ENCODE results near the gene SLC6A17.

Gene SLC6A17

GRCh38 chr1:110173466-110174105 is 23.3 kb downstream of the SLC6A17 start:
- POLR2A ChIA-PET, result no interaction called here
- peak; percentile 53 for DNase-seq (ENCODE audit: low read depth, low spot score)
- CTCF ChIA-PET, result interaction anchor here (0.9 to 3.7 kb wide), 6 partner anchors 23 to 323 kb away, joined by 3 to 17 read pairs (median 4); no protein-coding TSS in a partner anchor
- TF ChIP-seq, protein P1, sequence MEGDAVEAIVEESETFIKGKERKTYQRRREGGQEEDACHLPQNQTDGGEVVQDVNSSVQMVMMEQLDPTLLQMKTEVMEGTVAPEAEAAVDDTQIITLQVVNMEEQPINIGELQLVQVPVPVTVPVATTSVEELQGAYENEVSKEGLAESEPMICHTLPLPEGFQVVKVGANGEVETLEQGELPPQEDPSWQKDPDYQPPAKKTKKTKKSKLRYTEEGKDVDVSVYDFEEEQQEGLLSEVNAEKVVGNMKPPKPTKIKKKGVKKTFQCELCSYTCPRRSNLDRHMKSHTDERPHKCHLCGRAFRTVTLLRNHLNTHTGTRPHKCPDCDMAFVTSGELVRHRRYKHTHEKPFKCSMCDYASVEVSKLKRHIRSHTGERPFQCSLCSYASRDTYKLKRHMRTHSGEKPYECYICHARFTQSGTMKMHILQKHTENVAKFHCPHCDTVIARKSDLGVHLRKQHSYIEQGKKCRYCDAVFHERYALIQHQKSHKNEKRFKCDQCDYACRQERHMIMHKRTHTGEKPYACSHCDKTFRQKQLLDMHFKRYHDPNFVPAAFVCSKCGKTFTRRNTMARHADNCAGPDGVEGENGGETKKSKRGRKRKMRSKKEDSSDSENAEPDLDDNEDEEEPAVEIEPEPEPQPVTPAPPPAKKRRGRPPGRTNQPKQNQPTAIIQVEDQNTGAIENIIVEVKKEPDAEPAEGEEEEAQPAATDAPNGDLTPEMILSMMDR (IDR thresholded peaks at IDR 0.05; ENCODE audit: insufficient read depth, low read length, missing control alignments), result no peak
- no peak overlapping the region for H3K4me3 ChIP-seq (ENCODE audit: low read depth, low read length)

- TF ChIP-seq, protein P1 (IDR thresholded peaks at IDR 0.05; ENCODE audit: insufficient read depth, low read length, missing control alignments), result no peak
- no peak for DNase-seq (ENCODE audit: low read depth, low spot score)
- H3K4me3 ChIP-seq (ENCODE audit: low read depth, low read length), result no peak overlapping the region
- CTCF ChIA-PET, result interaction anchor here (0.6 to 3.7 kb wide), 9 partner anchors 11 to 285 kb away, joined by 3 to 17 read pairs (median 4); no protein-coding TSS in a partner anchor
- POLR2A ChIA-PET, result no interaction called here
Observed at GRCh38 chr1:110174961-110175360, 24.7 kb downstream of the SLC6A17 start.

- TF ChIP-seq, protein P1 (IDR thresholded peaks at IDR 0.05; ENCODE audit: insufficient read depth, low read length, missing control alignments), result no peak
- DNase-seq (ENCODE audit: low read depth, low spot score), result no peak
- CTCF ChIA-PET, result interaction anchor here (1.1 to 3.7 kb wide), 5 partner anchors 11 to 32 kb away, joined by 3 to 17 read pairs (median 6); no protein-coding TSS in a partner anchor
- H3K4me3 ChIP-seq (ENCODE audit: low read depth, low read length), result no peak overlapping the region
- POLR2A ChIA-PET, result no interaction called here
Observed at GRCh38 chr1:110176299-110176956, 26.1 kb downstream of the SLC6A17 start.

DNA sequence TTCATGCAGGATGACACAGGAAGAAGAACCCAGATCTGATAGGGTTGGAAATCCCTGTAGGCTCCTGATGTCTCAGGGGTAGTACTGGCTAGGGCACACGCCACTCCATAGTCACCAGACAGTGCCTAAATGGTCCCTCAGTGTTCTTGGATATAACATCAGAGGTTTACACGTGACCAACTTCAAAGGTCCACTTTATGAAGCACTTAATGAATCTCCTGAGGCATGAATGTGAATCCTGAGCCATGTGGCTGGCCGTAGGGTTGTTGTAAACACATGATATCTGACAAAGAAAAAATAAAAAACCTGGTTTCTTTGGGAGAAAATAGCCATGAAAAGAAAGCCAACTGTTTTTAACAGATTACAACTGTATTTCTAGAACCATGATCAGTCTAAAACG is 27.5 kb downstream of the SLC6A17 start:
- ChIA-PET POLR2A (no interaction called here), CTCF (interaction anchor here (2.4 kb wide), 1 partner anchor 9 kb away, joined by 6 read pairs; no protein-coding TSS in a partner anchor)
- H3K4me3 ChIP-seq (ENCODE audit: low read depth, low read length), result no peak overlapping the region
- no peak for DNase-seq (ENCODE audit: low read depth, low spot score)
- TF ChIP-seq, protein P1 (IDR thresholded peaks at IDR 0.05; ENCODE audit: insufficient read depth, low read length, missing control alignments), result no peak

- H3K4me3 ChIP-seq (ENCODE audit: low read depth, low read length), result no peak overlapping the region
- ChIA-PET POLR2A (no interaction called here), CTCF (interaction anchor here (0.6 to 5.4 kb wide), 4 partner anchors 13 to 312 kb away, joined by 3 to 24 read pairs (median 6); no protein-coding TSS in a partner anchor)
- DNase-seq (ENCODE audit: low read depth, low spot score), result no peak
- TF ChIP-seq, protein P1 (IDR thresholded peaks at IDR 0.05; ENCODE audit: insufficient read depth, low read length, missing control alignments), result no peak
Observed at GRCh38 chr1:110183642-110184167, 33.4 kb downstream of the SLC6A17 start.

DNA sequence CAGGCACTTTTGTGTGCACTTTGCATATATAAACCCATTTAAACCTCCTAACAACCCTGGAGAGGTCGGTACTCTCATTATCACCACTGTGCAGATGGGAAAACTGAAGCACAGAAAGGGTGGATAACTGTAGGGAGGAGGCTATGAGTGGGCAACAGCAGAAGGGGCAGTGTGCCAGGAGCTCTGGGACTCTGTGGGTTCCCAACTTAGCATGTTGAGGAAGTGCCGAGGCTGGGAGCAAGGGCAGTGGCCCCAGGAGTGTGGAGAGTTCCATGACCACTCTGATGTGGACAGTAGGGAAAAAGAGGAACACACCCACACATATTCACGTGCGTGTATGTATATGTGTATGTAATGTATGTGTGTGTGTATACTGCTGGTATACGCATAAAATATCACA is 34.2 kb downstream of the SLC6A17 start:
- H3K4me3 ChIP-seq (ENCODE audit: low read depth, low read length), result no peak overlapping the region
- POLR2A ChIA-PET, result no interaction called here
- TF ChIP-seq, protein P1 (IDR thresholded peaks at IDR 0.05; ENCODE audit: insufficient read depth, low read length, missing control alignments), result no peak
- CTCF ChIA-PET, result interaction anchor here (1.6 to 5.4 kb wide), 5 partner anchors 12 to 128 kb away, joined by 4 to 28 read pairs (median 9); no protein-coding TSS in a partner anchor
- no peak for DNase-seq (ENCODE audit: low read depth, low spot score)
